ENCODE measurements around the gene FHOD1. TPM values are rescaled to one million over a fixed set of nuclear protein-coding genes. Genes with fewer than 3 reads are reported as not detected.

Gene FHOD1
- total RNA-seq, 1 experiment from 2014 or later, result 33.1 TPM

GRCh38 chr16:67279296-67280089 is 32.2 kb upstream of the FHOD1 start, which contains the start of gene PLEKHG4:
PLEKHG4 (plus strand) TSS chr16:67279532; CDS start chr16:67280045, 513 bp downstream.
- H2AFZ ChIP-seq (ENCODE audit: low read length), result no peak within 1 kb of the TSS
- peak; percentile 75 for DNase-seq
- no peaks in the 10 kb centered on the region for H3K9me2 ChIP-seq (replicated peaks; ENCODE audit: insufficient read depth, low read length)
- H3K27ac ChIP-seq (ENCODE audit: low read length), result no peak within 1 kb of the TSS
- H3K36me3 ChIP-seq (ENCODE audit: insufficient read depth, low read length), result no peaks in the 10 kb centered on the region
- H3K4me3 ChIP-seq (ENCODE audit: low read length), result peak within 1 kb of the TSS; percentile 41; the same call in 1 of the 2 replicates
- H3K4me2 ChIP-seq (ENCODE audit: low read depth, low read length, poor library complexity, severe bottlenecking), result peak within 1 kb of the TSS; percentile 41
- no peaks in the 10 kb centered on the region for H3K27me3 ChIP-seq (ENCODE audit: low read length)
- no peaks in the 10 kb centered on the region for H4K20me1 ChIP-seq (ENCODE audit: insufficient read depth, low read depth, low read length)
- no peaks in the 10 kb centered on the region for H3K79me2 ChIP-seq (ENCODE audit: low read length)
- peak within 1 kb of the TSS; percentile 17; the same call in 1 of the 2 replicates for H3K9ac ChIP-seq (ENCODE audit: low read length)
- no peaks in the 10 kb centered on the region for H3K9me3 ChIP-seq (ENCODE audit: low read length)
- peaks cover 8% of the 10 kb centered on the region for H3K4me1 ChIP-seq (ENCODE audit: low read length)

GRCh38 chr16:67278773-67279295 is 31.6 kb upstream of the FHOD1 start:
- DNase-seq, result no peak
- no peaks in the 10 kb centered on the region for H3K79me2 ChIP-seq (ENCODE audit: low read length)
- H3K27me3 ChIP-seq (ENCODE audit: low read length), result no peaks in the 10 kb centered on the region
- no peak overlapping the region for H3K27ac ChIP-seq (ENCODE audit: low read length)
- no peak overlapping the region for H2AFZ ChIP-seq (ENCODE audit: low read length)
- H3K4me3 ChIP-seq (ENCODE audit: low read length), result peak overlapping the region; percentile 41; the same call in 1 of the 2 replicates
- no peaks in the 10 kb centered on the region for H3K9me2 ChIP-seq (replicated peaks; ENCODE audit: insufficient read depth, low read length)
- no peaks in the 10 kb centered on the region for H3K36me3 ChIP-seq (ENCODE audit: insufficient read depth, low read length)
- no peaks in the 10 kb centered on the region for H3K9me3 ChIP-seq (ENCODE audit: low read length)
- H4K20me1 ChIP-seq (ENCODE audit: insufficient read depth, low read depth, low read length), result no peaks in the 10 kb centered on the region
- peak overlapping the region; percentile 41 for H3K4me2 ChIP-seq (ENCODE audit: low read depth, low read length, poor library complexity, severe bottlenecking)
- H3K4me1 ChIP-seq (ENCODE audit: low read length), result peaks cover 1% of the 10 kb centered on the region
- peak overlapping the region; percentile 17; the same call in 1 of the 2 replicates for H3K9ac ChIP-seq (ENCODE audit: low read length)

- Histone ChIP-seq H3K9ac (ENCODE audit: low read length) (peak overlapping the region; percentile 17; the same call in 1 of the 2 replicates), H4K20me1 (ENCODE audit: insufficient read depth, low read depth, low read length) (no peaks in the 10 kb centered on the region), H3K27ac (ENCODE audit: low read length) (no peak overlapping the region), H3K36me3 (ENCODE audit: insufficient read depth, low read length) (no peaks in the 10 kb centered on the region), H3K4me2 (ENCODE audit: low read depth, low read length, poor library complexity, severe bottlenecking) (peak overlapping the region; percentile 41), H2AFZ (ENCODE audit: low read length) (no peak overlapping the region), H3K9me3 (ENCODE audit: low read length) (no peaks in the 10 kb centered on the region), H3K4me1 (ENCODE audit: low read length) (no peaks in the 10 kb centered on the region; the same call in 1 of the 2 replicates), H3K27me3 (ENCODE audit: low read length) (no peaks in the 10 kb centered on the region), H3K9me2 (replicated peaks; ENCODE audit: insufficient read depth, low read length) (no peaks in the 10 kb centered on the region), H3K4me3 (ENCODE audit: low read length) (peak overlapping the region; percentile 41; the same call in 1 of the 2 replicates), H3K79me2 (ENCODE audit: low read length) (no peaks in the 10 kb centered on the region)
- no peak for DNase-seq
Measured at GRCh38 chr16:67277999-67278772, 30.9 kb upstream of the FHOD1 start.

GRCh38 chr16:67277294-67277998 is 30.2 kb upstream of the FHOD1 start:
- no peaks in the 10 kb centered on the region for H3K79me2 ChIP-seq (ENCODE audit: low read length)
- H3K4me2 ChIP-seq (ENCODE audit: low read depth, low read length, poor library complexity, severe bottlenecking), result no peak overlapping the region
- H3K36me3 ChIP-seq (ENCODE audit: insufficient read depth, low read length), result no peaks in the 10 kb centered on the region
- H3K27ac ChIP-seq (ENCODE audit: low read length), result no peak overlapping the region
- no peaks in the 10 kb centered on the region for H4K20me1 ChIP-seq (ENCODE audit: insufficient read depth, low read depth, low read length)
- H3K4me1 ChIP-seq (ENCODE audit: low read length), result no peaks in the 10 kb centered on the region; the same call in 1 of the 2 replicates
- no peaks in the 10 kb centered on the region for H3K27me3 ChIP-seq (ENCODE audit: low read length)
- DNase-seq, result no peak
- H3K4me3 ChIP-seq (ENCODE audit: low read length), result no peak overlapping the region
- H3K9ac ChIP-seq (ENCODE audit: low read length), result no peak overlapping the region
- no peaks in the 10 kb centered on the region for H3K9me2 ChIP-seq (replicated peaks; ENCODE audit: insufficient read depth, low read length)
- H2AFZ ChIP-seq (ENCODE audit: low read length), result no peak overlapping the region
- H3K9me3 ChIP-seq (ENCODE audit: low read length), result no peaks in the 10 kb centered on the region

- no peaks in the 10 kb centered on the region for H3K9me2 ChIP-seq (replicated peaks; ENCODE audit: insufficient read depth, low read length)
- H3K27ac ChIP-seq (ENCODE audit: low read length), result no peak overlapping the region
- no peak overlapping the region for H2AFZ ChIP-seq (ENCODE audit: low read length)
- no peaks in the 10 kb centered on the region for H3K9me3 ChIP-seq (ENCODE audit: low read length)
- H4K20me1 ChIP-seq (ENCODE audit: insufficient read depth, low read depth, low read length), result no peaks in the 10 kb centered on the region
- no peak for DNase-seq
- no peak overlapping the region for H3K4me2 ChIP-seq (ENCODE audit: low read depth, low read length, poor library complexity, severe bottlenecking)
- H3K4me1 ChIP-seq (ENCODE audit: low read length), result no peaks in the 10 kb centered on the region; the same call in 1 of the 2 replicates
- H3K79me2 ChIP-seq (ENCODE audit: low read length), result no peaks in the 10 kb centered on the region
- no peak overlapping the region for H3K9ac ChIP-seq (ENCODE audit: low read length)
- no peaks in the 10 kb centered on the region for H3K36me3 ChIP-seq (ENCODE audit: insufficient read depth, low read length)
- H3K4me3 ChIP-seq (ENCODE audit: low read length), result no peak overlapping the region
- no peaks in the 10 kb centered on the region for H3K27me3 ChIP-seq (ENCODE audit: low read length)
Measured at GRCh38 chr16:67275321-67275720, 28.0 kb upstream of the FHOD1 start.

- Histone ChIP-seq H3K9ac (ENCODE audit: low read length) (no peak overlapping the region), H3K79me2 (ENCODE audit: low read length) (no peaks in the 10 kb centered on the region)
Measured at GRCh38 chr16:67271446-67271845, 24.2 kb upstream of the FHOD1 start.

GRCh38 chr16:67270931-67271338 is 23.7 kb upstream of the FHOD1 start:
- H3K36me3 ChIP-seq (ENCODE audit: insufficient read depth, low read length), result no peaks in the 10 kb centered on the region
- H3K4me1 ChIP-seq (ENCODE audit: low read length), result no peaks in the 10 kb centered on the region
- no peaks in the 10 kb centered on the region for H3K9me3 ChIP-seq (ENCODE audit: low read length)
- DNase-seq, result no peak
- H4K20me1 ChIP-seq (ENCODE audit: insufficient read depth, low read depth, low read length), result no peaks in the 10 kb centered on the region
- no peaks in the 10 kb centered on the region for H3K9me2 ChIP-seq (replicated peaks; ENCODE audit: insufficient read depth, low read length)
- H3K4me2 ChIP-seq (ENCODE audit: low read depth, low read length, poor library complexity, severe bottlenecking), result no peak overlapping the region
- H3K79me2 ChIP-seq (ENCODE audit: low read length), result no peaks in the 10 kb centered on the region
- H3K27ac ChIP-seq (ENCODE audit: low read length), result no peak overlapping the region
- no peak overlapping the region for H3K9ac ChIP-seq (ENCODE audit: low read length)
- H3K27me3 ChIP-seq (ENCODE audit: low read length), result no peaks in the 10 kb centered on the region
- no peak overlapping the region for H3K4me3 ChIP-seq (ENCODE audit: low read length)
- H2AFZ ChIP-seq (ENCODE audit: low read length), result no peak overlapping the region

More at GRCh38 chr16:67271446-67271845, 24.2 kb upstream of the FHOD1 start:
- H3K9me2 ChIP-seq (replicated peaks; ENCODE audit: insufficient read depth, low read length), result no peaks in the 10 kb centered on the region
- no peaks in the 10 kb centered on the region for H4K20me1 ChIP-seq (ENCODE audit: insufficient read depth, low read depth, low read length)
- no peak overlapping the region for H3K4me2 ChIP-seq (ENCODE audit: low read depth, low read length, poor library complexity, severe bottlenecking)
- no peaks in the 10 kb centered on the region for H3K27me3 ChIP-seq (ENCODE audit: low read length)
- H3K27ac ChIP-seq (ENCODE audit: low read length), result no peak overlapping the region
- H3K36me3 ChIP-seq (ENCODE audit: insufficient read depth, low read length), result no peaks in the 10 kb centered on the region
- no peaks in the 10 kb centered on the region for H3K4me1 ChIP-seq (ENCODE audit: low read length)
- H2AFZ ChIP-seq (ENCODE audit: low read length), result no peak overlapping the region
- H3K4me3 ChIP-seq (ENCODE audit: low read length), result no peak overlapping the region
- DNase-seq, result no peak
- no peaks in the 10 kb centered on the region for H3K9me3 ChIP-seq (ENCODE audit: low read length)
